ENCODE results near the gene JMJD1C.

- TF ChIP-seq GATA1 (IDR thresholded peaks at IDR 0.05; ENCODE audit: low read depth, low read length) (no peak), POLR2A (IDR thresholded peaks at IDR 0.05; ENCODE audit: low read length) (no peak)
These were observed 90.8 kb downstream of the JMJD1C start for GRCh38 chr10:63374991-63375390.
